ES-I3 (cell line): ENCODE results near the gene MYH7B.

ENCODE experiments used
- H3K36me3 ChIP-seq: 2 replicates; pipeline ENCODE4 v1.6.1; 2013; ENCODE audit warnings: mild to moderate bottlenecking, low read length, control low read depth, moderate library complexity; ENCODE audit not compliant: insufficient read depth
- H3K4me1 ChIP-seq: 2 replicates; pipeline ENCODE4 v1.6.1; 2013; ENCODE audit warnings: mild to moderate bottlenecking, control low read depth, low read length; ENCODE audit not compliant: insufficient read depth
- H3K9ac ChIP-seq: 2 replicates; pipeline ENCODE4 v1.6.1; 2013; ENCODE audit warnings: low read depth, mild to moderate bottlenecking, low read length, moderate library complexity
- H3K9me3 ChIP-seq: 2 replicates; pipeline ENCODE4 v1.6.1; 2013; ENCODE audit warnings: mild to moderate bottlenecking, low read length, moderate library complexity; ENCODE audit not compliant: control insufficient read depth, insufficient read depth

MYH7B gene

GRCh38 chr20:34976286-34976685 lies 20.6 kb downstream of the MYH7B start:
- H3K9ac ChIP-seq, result no peak overlapping the region
- H3K4me1 ChIP-seq, result peaks cover 14% of the 10 kb centered on the region; the same call in 1 of the 2 replicates
- no peaks in the 10 kb centered on the region for H3K36me3 ChIP-seq
- no peaks in the 10 kb centered on the region for H3K9me3 ChIP-seq

DNA sequence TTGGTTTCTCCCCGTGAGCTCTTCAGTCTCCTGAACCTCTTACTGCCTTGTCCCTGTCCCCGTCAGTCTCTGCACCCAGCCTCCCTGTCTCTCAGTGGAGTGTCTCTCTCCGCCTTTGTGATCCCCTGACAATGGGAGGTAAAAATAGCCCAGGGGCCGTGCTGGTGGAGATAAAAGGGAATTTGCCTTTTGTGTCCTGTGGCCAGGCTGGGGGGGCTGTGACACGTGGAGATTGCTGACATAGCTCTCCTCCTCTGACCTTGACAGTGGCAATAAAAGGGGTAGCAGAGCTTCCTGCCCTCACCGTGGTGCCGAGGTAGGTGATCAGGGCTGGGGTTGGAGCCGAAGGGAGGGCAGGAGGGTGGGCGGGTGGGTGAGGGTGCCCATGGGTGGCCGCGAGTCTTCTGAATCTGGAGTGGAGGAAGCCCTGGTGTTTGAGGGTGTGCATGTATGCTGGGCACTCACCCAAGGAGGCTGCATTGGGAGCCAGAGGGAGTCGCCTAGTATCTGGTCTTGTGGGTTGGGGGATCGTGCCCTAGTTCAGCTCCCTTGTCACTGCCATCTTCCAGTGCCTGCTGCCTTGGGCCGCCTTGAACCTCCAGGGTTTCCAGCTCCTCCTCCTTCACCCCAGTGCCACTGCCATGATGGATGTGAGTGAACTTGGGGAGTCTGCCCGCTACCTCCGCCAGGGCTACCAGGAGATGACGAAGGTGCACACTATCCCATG lies 21.9 kb downstream of the MYH7B start:
- Histone ChIP-seq H3K36me3 (no peaks in the 10 kb centered on the region), H3K9ac (no peak overlapping the region), H3K9me3 (no peaks in the 10 kb centered on the region)

GRCh38 chr20:34978092-34978744 lies 22.6 kb downstream of the MYH7B start:
- Histone ChIP-seq H3K9ac (no peak overlapping the region), H3K36me3 (no peaks in the 10 kb centered on the region), H3K4me1 (peaks cover 20% of the 10 kb centered on the region; the same call in 1 of the 2 replicates), H3K9me3 (no peaks in the 10 kb centered on the region)

More for the DNA sequence above, 21.9 kb downstream of the MYH7B start:
- peaks cover 15% of the 10 kb centered on the region; the same call in 1 of the 2 replicates for H3K4me1 ChIP-seq

GRCh38 chr20:34979366-34980153 lies 23.9 kb downstream of the MYH7B start:
- Histone ChIP-seq H3K36me3 (no peaks in the 10 kb centered on the region), H3K9ac (peak overlapping the region; percentile 28; the same call in 1 of the 2 replicates), H3K9me3 (no peaks in the 10 kb centered on the region), H3K4me1 (peaks cover 30% of the 10 kb centered on the region; the same call in 1 of the 2 replicates)

- peaks cover 37% of the 10 kb centered on the region; the same call in 1 of the 2 replicates for H3K4me1 ChIP-seq
- peak overlapping the region; percentile 28; the same call in 1 of the 2 replicates for H3K9ac ChIP-seq
- H3K9me3 ChIP-seq, result no peaks in the 10 kb centered on the region
- no peaks in the 10 kb centered on the region for H3K36me3 ChIP-seq
These were observed 25.0 kb downstream of the MYH7B start for GRCh38 chr20:34980543-34981233.

- H3K36me3 ChIP-seq, result no peaks in the 10 kb centered on the region
- no peaks in the 10 kb centered on the region for H3K9me3 ChIP-seq
- no peak overlapping the region for H3K9ac ChIP-seq
- peaks cover 37% of the 10 kb centered on the region; the same call in 1 of the 2 replicates for H3K4me1 ChIP-seq
These were observed 26.8 kb downstream of the MYH7B start for GRCh38 chr20:34982270-34983088.

GRCh38 chr20:34983089-34983820 lies 27.6 kb downstream of the MYH7B start:
- peaks cover 34% of the 10 kb centered on the region; the same call in 1 of the 2 replicates for H3K4me1 ChIP-seq
- H3K9me3 ChIP-seq, result no peaks in the 10 kb centered on the region
- no peaks in the 10 kb centered on the region for H3K36me3 ChIP-seq
- no peak overlapping the region for H3K9ac ChIP-seq

DNA sequence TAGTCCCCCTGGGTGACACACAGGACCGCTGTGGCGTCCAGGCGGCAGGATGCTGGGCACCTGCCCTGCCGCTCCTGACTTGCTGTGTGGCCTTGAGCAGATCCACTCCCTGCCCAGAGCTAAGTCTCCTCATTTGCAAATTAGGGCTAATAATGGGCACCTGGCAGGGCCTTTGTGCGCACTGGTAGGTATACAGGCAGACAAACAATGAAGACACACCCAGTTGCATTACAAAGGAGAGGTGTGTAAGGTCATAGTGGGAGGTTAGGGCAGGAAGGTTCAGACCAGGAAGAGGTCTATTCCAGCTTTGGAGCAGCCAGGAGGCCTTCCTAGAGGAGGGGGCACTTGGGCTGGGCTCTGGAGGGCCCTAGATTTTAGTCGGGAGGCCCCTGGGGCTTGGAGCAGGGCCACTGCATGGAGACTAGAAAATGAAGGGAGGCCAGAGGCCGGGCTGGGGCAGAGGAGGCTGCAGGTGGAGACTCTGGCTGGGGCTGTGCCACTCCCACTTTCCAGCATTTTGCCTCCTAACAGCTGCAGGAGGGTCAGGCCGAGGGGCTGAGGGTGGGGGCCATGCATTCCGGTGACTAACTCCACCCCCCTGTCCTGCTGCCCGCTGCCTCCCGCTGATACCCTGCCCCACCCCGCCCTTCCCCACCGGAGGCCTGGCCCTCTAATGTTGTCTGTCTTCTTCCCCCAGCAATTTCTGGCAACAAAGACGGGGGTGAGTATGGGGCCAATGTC lies 28.5 kb downstream of the MYH7B start:
- H3K36me3 ChIP-seq, result no peaks in the 10 kb centered on the region
- H3K9ac ChIP-seq, result no peak overlapping the region
- H3K9me3 ChIP-seq, result no peaks in the 10 kb centered on the region
- peaks cover 34% of the 10 kb centered on the region; the same call in 1 of the 2 replicates for H3K4me1 ChIP-seq

DNA sequence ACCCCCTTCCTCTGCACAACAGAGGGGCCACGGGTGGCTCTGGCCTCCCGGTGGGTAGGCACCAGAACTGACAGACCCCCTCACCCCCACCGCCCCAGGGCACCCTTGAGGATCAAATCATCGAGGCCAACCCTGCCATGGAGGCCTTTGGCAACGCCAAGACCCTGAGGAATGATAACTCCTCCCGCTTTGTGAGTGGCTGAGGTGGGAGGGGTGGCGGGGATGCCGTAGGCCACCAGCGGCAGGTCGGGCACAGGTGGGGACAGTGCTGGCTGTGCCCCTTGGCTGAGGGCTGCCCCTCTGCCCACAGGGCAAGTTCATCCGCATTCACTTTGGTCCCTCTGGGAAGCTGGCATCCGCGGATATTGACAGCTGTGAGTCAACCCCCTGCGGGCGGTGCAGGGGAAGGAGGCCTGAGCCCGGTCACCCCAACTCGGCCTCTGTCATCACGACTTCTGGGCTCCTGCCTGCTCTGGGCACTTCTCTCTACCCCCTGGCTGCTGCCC lies 29.1 kb downstream of the MYH7B start:
- H3K36me3 ChIP-seq, result no peaks in the 10 kb centered on the region
- no peak overlapping the region for H3K9ac ChIP-seq
- H3K4me1 ChIP-seq, result peaks cover 31% of the 10 kb centered on the region; the same call in 1 of the 2 replicates
- no peaks in the 10 kb centered on the region for H3K9me3 ChIP-seq

DNA sequence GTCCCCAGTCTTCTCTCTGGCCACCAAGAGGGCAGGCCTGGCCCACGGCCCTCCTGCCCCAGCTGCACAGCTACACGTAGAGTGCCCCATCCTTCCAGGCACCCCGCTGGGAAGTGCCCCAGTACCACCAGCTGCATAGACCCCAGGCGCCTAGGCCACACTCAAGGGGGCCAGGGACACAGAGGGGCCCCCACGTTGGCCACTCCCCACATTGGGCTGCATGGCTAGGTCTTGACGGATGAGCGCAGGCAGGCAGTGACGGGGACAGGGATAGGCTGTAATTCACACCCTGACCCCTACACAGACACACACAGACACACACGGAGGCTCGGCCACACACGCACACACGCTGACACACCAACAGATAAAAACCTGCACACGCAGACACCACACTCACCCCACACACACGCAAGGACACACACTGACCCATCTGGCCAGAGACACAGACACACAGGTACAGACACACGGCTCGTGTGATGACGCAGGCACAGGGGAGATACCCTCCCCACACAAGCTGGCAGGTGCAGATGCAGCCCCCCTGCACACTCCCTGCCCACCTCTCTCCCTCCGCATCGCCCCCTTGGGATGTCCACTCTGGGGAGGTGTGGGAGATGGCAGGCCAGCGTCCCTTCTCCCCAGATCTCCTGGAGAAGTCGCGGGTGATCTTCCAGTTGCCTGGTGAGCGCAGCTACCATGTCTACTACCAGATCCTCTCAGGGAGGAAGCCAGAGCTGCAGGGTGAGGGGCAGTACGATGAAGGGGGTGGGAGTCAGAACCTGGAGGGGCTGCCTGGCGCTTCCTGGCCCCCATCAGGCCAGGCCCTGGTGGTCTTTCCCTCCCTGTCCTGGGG lies 30.0 kb downstream of the MYH7B start:
- Histone ChIP-seq H3K9me3 (no peaks in the 10 kb centered on the region), H3K9ac (no peak overlapping the region), H3K4me1 (peaks cover 29% of the 10 kb centered on the region; the same call in 1 of the 2 replicates)

More for the DNA sequence above, 30.0 kb downstream of the MYH7B start:
- H3K36me3 ChIP-seq, result no peaks in the 10 kb centered on the region
